ENCODE data around the gene ZNF593. TPM values are rescaled to one million over a fixed set of nuclear protein-coding genes. Genes with fewer than 3 reads are reported as not detected.

The ZNF593 gene
- total RNA-seq, 3 donors from 2014 or later: 14.8 to 21.4 (median 17.9) TPM

DNA sequence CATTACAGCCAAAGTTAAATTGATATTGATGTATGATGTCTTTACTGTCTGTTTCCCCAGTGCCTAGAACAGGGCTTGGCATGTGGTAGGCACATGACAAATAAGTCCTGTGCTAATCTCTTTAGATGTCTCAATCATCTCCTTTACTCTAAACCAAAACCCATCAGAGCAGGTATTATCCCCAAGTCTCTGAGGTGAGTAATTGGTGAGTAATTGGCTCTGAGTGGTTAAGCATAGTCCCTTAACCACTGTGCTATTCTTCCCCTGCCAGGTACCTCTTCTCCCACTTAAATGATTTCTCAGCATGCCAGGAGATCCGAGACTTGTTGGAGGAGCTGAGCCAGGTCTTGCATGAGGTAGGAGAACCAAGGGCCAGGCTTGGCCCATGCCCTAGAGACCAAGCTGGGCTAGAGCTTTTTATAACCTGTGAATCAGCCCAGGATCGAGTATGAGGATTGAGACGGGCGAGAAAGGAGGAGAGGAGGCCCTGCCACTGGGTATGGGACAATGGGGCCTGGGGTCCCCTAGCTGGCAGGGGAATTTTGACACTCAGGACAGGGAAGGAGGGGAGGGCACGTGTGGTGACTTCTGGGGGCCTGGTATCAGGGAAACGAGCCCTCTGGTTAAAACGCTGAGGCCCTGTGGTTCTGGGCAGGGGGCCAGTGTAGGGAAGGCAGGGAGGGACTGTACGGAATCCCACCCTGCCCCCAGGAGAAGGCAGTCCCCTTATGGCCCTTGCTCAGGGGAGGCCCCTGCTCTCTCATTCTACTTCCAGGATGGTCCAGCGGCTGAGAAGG, 12.1 kb downstream of the ZNF593 start:
- TF ChIP-seq, protein P1, sequence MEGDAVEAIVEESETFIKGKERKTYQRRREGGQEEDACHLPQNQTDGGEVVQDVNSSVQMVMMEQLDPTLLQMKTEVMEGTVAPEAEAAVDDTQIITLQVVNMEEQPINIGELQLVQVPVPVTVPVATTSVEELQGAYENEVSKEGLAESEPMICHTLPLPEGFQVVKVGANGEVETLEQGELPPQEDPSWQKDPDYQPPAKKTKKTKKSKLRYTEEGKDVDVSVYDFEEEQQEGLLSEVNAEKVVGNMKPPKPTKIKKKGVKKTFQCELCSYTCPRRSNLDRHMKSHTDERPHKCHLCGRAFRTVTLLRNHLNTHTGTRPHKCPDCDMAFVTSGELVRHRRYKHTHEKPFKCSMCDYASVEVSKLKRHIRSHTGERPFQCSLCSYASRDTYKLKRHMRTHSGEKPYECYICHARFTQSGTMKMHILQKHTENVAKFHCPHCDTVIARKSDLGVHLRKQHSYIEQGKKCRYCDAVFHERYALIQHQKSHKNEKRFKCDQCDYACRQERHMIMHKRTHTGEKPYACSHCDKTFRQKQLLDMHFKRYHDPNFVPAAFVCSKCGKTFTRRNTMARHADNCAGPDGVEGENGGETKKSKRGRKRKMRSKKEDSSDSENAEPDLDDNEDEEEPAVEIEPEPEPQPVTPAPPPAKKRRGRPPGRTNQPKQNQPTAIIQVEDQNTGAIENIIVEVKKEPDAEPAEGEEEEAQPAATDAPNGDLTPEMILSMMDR (IDR thresholded peaks at IDR 0.05): no peak
- Histone ChIP-seq H3K36me3 (ENCODE audit: low read depth) (peaks cover 7% of the 10 kb centered on the region), H3K4me1 (ENCODE audit: low read depth) (no peaks in the 10 kb centered on the region), H3K4me3 (no peak overlapping the region), H3K9me3 (no peaks in the 10 kb centered on the region)
- DNase-seq: no peak
- intact Hi-C loops (cut with DNase I, micrococcal nuclease): no loop called here
- no peak for ATAC-seq

DNA sequence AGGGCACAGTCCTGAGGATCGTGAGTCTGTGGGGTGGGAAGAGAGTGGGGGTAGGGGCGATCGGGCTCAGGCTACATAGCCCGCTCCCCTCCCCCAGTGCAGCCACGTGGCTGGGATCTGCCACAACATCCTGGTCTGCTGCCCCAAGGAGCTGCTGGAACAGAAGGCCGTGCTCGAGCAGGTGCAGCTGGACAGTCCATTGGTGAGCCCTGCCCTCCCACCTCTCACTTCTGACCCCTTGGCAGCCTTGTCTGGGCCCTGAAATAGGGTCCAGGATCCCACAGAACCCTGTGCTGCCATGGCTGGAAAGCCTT, 12.6 kb downstream of the ZNF593 start:
- peaks cover 7% of the 10 kb centered on the region for H3K36me3 ChIP-seq (ENCODE audit: low read depth)
- TF ChIP-seq, protein P1 (IDR thresholded peaks at IDR 0.05): no peak
- H3K4me1 ChIP-seq (ENCODE audit: low read depth): no peaks in the 10 kb centered on the region
- no peaks in the 10 kb centered on the region for H3K9me3 ChIP-seq
- no peak overlapping the region for H3K4me3 ChIP-seq
- DNase-seq (no peak), ATAC-seq (no peak)
- intact Hi-C loops (cut with DNase I, micrococcal nuclease): no loop called here

DNA sequence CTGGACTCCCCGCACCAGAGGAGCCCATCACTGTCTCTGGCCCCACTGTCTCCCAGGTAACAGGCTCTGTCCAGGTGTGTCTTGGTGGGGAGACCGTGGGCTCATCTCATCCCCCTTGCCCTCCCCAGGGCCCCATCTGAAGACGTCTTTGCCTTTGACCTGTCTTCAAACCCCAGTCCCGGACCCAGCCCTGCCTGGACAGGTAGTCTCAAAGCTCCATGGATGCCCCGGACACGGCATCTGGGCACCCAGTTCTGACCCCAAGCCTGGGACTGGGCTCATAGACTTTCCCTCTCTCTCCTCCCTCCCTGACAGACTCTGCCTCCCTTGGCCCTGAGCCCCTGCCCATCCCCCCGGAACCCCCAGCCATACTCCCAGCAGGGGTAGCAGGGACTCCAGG, 14.4 kb downstream of the ZNF593 start:
- Histone ChIP-seq H3K4me3 (no peak overlapping the region), H3K9me3 (no peaks in the 10 kb centered on the region), H3K36me3 (ENCODE audit: low read depth) (peaks cover 7% of the 10 kb centered on the region), H3K4me1 (ENCODE audit: low read depth) (no peaks in the 10 kb centered on the region)
- DNase-seq (no peak), ATAC-seq (no peak)
- intact Hi-C loops (cut with DNase I, micrococcal nuclease): no loop called here
- TF ChIP-seq, protein P1 (IDR thresholded peaks at IDR 0.05): no peak

DNA sequence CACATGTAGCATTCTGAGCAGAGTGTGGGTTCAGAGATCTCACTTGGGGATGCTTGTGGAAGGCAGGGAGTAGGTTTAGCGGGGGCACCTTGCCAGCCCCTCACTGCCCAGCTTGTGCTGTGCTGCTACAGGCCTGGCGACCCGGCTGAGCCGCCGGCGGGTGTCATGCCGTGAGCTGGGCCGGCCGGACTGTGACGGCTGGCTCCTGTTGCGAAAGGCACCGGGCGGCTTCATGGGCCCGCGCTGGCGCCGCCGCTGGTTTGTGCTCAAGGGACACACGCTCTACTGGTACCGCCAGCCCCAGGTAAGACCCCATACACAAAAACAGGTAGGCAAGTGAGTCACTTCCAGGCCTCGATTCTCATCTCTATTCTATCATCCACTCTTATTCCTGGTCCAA, 15.2 kb downstream of the ZNF593 start:
- ATAC-seq: no peak
- H3K36me3 ChIP-seq (ENCODE audit: low read depth): peaks cover 7% of the 10 kb centered on the region
- no peak overlapping the region for H3K4me3 ChIP-seq
- intact Hi-C loops (cut with DNase I, micrococcal nuclease): no loop called here
- no peak for DNase-seq
- H3K4me1 ChIP-seq (ENCODE audit: low read depth): no peaks in the 10 kb centered on the region
- TF ChIP-seq, protein P1 (IDR thresholded peaks at IDR 0.05): no peak
- no peaks in the 10 kb centered on the region for H3K9me3 ChIP-seq

DNA sequence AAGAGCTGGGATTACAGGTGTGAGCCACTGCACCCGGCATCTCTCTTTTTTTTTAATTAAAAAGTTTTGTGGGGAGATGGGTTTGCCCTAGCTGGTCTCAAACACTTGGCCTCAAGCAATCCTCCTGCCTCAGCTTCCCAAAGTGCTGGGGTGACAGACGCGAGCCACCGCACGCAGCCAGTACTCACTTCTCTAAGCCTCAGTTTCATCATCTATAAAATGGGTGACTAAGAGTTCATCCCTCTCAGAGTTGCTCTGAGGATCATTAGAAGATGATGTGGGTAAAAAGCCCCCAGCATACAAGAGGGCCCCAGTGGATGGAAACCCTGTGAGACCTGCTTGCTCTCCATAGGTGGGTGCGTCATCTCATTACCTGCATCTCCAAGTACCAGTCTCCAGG, 18.2 kb downstream of the ZNF593 start:
- intact Hi-C loops (cut with DNase I, micrococcal nuclease): no loop called here
- Histone ChIP-seq H3K4me3 (no peak overlapping the region), H3K4me1 (ENCODE audit: low read depth) (no peaks in the 10 kb centered on the region), H3K9me3 (no peaks in the 10 kb centered on the region), H3K36me3 (ENCODE audit: low read depth) (no peaks in the 10 kb centered on the region)
- DNase-seq (no peak), ATAC-seq (no peak)
- TF ChIP-seq, protein P1 (IDR thresholded peaks at IDR 0.05): no peak

DNA sequence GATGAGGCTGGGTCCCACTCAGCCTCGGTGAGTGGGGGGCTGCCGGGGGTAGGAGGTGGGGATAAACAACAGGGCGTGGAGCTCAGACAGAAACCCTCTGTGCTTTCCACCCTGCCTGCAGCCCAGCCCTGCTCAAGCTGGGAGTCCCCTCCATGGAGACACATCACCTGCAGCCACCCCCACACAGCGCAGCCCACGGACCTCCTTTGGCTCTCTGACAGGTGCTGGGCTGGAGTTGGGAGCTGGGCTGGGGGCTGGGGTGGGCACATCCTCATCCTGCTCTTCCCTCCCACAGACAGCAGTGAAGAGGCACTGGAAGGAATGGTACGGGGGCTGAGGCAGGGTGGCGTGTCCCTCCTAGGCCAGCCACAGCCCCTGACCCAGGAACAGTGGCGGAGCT, 18.8 kb downstream of the ZNF593 start:
- Histone ChIP-seq H3K9me3 (no peaks in the 10 kb centered on the region), H3K4me3 (no peak overlapping the region), H3K4me1 (ENCODE audit: low read depth) (no peaks in the 10 kb centered on the region), H3K36me3 (ENCODE audit: low read depth) (no peaks in the 10 kb centered on the region)
- TF ChIP-seq, protein P1 (IDR thresholded peaks at IDR 0.05): no peak
- intact Hi-C loops (cut with DNase I, micrococcal nuclease): no loop called here
- ATAC-seq: no peak
- DNase-seq: no peak

Data from mucosa of descending colon (tissue), 3 donors.